WTC11 (cell line): ENCODE results near the gene CD163. TPM values are rescaled to one million over a fixed set of nuclear protein-coding genes. Genes with fewer than 3 reads are reported as not detected.

Experiments
- ATAC-seq: fragments of 200-7000 bp; cut with Tn5 transposase; 2 replicates; pipeline ENCODE4 v1.10.0; 2021; ENCODE audit warnings: mild to moderate bottlenecking, moderate library complexity
- Bru-seq: library from RNA; stranded (reverse); fragments of 400-500 nt; gene quantifications from one replicate; lab custom pipeline; 2021; lab: Mats Ljungman, UMichigan
- CTCF ChIA-PET: fragments of 300-600 bp; sonication (Branson Sonifier 250); formaldehyde crosslinking; loops from one replicate; lab custom pipeline; 2021; ENCODE audit warnings: antibody characterized with exemption; lab: Charles Lee
- POLR2A ChIA-PET: fragments of 350-600 bp; sonication (Branson Sonifier 250); formaldehyde crosslinking; loops from one replicate; lab custom pipeline; 2021; ENCODE audit warnings: antibody characterized with exemption; lab: Charles Lee
- DNase-seq: peaks from one replicate; pipeline ENCODE4 v3.0.0; 2021; ENCODE audit warnings: low spot score
- H3K27ac Mint-ChIP-seq: 2 replicates; pipeline ENCODE4 v1.8.0; 2021; ENCODE audit warnings: mixed read lengths
- H3K27me3 Mint-ChIP-seq: 2 replicates; pipeline ENCODE4 v1.8.0; 2021; ENCODE audit warnings: low read depth, mild to moderate bottlenecking, moderate library complexity, mixed read lengths
- H3K36me3 Mint-ChIP-seq: 2 replicates; pipeline ENCODE4 v1.8.0; 2021; ENCODE audit warnings: mixed read lengths
- H3K4me1 Mint-ChIP-seq: 2 replicates; pipeline ENCODE4 v1.8.0; 2022; ENCODE audit warnings: mixed read lengths
- H3K4me3 Mint-ChIP-seq: 2 replicates; pipeline ENCODE4 v1.8.0; 2021; ENCODE audit warnings: mild to moderate bottlenecking, moderate library complexity, mixed read lengths
- H3K9me3 Mint-ChIP-seq: 2 replicates; pipeline ENCODE4 v1.8.0; 2021; ENCODE audit warnings: mixed read lengths
- ATF1 ChIP-seq: sonication (generic); formaldehyde crosslinking; IDR thresholded peaks from 2 replicates; pipeline ENCODE4 v1.8.1; 2023; ENCODE audit warnings: mild to moderate bottlenecking, moderate library complexity, missing genetic modification reagents
- CREM ChIP-seq: sonication (generic); formaldehyde crosslinking; IDR thresholded peaks from 2 replicates; pipeline ENCODE4 v1.8.1; 2022; ENCODE audit warnings: mild to moderate bottlenecking, missing genetic modification reagents, moderate library complexity
- EMX1 ChIP-seq: fragments of 250-450 bp; sonication (Bioruptor Pico); IDR thresholded peaks from 2 replicates; pipeline ENCODE4 v1.8.0; 2021; ENCODE audit warnings: mild to moderate bottlenecking
- FOXK1 ChIP-seq: sonication (generic); formaldehyde crosslinking; IDR thresholded peaks from 2 replicates; pipeline ENCODE4 v1.8.0; 2022; ENCODE audit warnings: mild to moderate bottlenecking, moderate library complexity, missing genetic modification reagents
- GTF2I ChIP-seq: fragments of 250-450 bp; sonication (Bioruptor Pico); conservative IDR thresholded peaks from 2 replicates; pipeline ENCODE4 v1.4.0; 2021; ENCODE audit warnings: mild to moderate bottlenecking
- HMGA2 ChIP-seq: fragments of 250-450 bp; sonication (Bioruptor Pico); IDR thresholded peaks from 2 replicates; pipeline ENCODE4 v1.4.0; 2021; ENCODE audit warnings: mild to moderate bottlenecking, moderate library complexity
- IRF1 ChIP-seq: sonication (generic); formaldehyde crosslinking; IDR thresholded peaks from 2 replicates; pipeline ENCODE4 v1.8.0; 2023; ENCODE audit warnings: missing genetic modification reagents
- IRF2 ChIP-seq: sonication (generic); formaldehyde crosslinking; IDR thresholded peaks from 2 replicates; pipeline ENCODE4 v1.8.0; 2022; ENCODE audit warnings: low read depth, missing genetic modification reagents, borderline replicate concordance
- MAX ChIP-seq: sonication (generic); formaldehyde crosslinking; IDR thresholded peaks from 2 replicates; pipeline ENCODE4 v1.8.0; 2022; ENCODE audit warnings: mild to moderate bottlenecking, missing genetic modification reagents
- OVOL2 ChIP-seq: fragments of 250-450 bp; sonication (Bioruptor Pico); IDR thresholded peaks from 2 replicates; pipeline ENCODE4 v1.9.0; 2021; ENCODE audit warnings: mild to moderate bottlenecking, borderline replicate concordance
- PRRX2 ChIP-seq: fragments of 250-450 bp; sonication (Bioruptor Pico); IDR thresholded peaks from 2 replicates; pipeline ENCODE4 v1.8.0; 2021; ENCODE audit warnings: mild to moderate bottlenecking
- SMAD4 ChIP-seq: sonication (generic); formaldehyde crosslinking; IDR thresholded peaks from 2 replicates; pipeline ENCODE4 v1.8.0; 2022; ENCODE audit warnings: mild to moderate bottlenecking, missing genetic modification reagents
- SOX15 ChIP-seq: fragments of 250-450 bp; sonication (Bioruptor Pico); IDR thresholded peaks from 2 replicates; pipeline ENCODE4 v1.9.0; 2021; ENCODE audit warnings: mild to moderate bottlenecking
- STAT6 ChIP-seq: sonication (generic); formaldehyde crosslinking; conservative IDR thresholded peaks from 2 replicates; pipeline ENCODE4 v1.8.1; 2023; ENCODE audit warnings: mild to moderate bottlenecking, low read depth, missing genetic modification reagents, moderate library complexity
- ZBTB43 ChIP-seq: sonication (generic); formaldehyde crosslinking; IDR thresholded peaks from 2 replicates; pipeline ENCODE4 v1.8.1; 2023; ENCODE audit warnings: mild to moderate bottlenecking, missing genetic modification reagents
- ZNF121 ChIP-seq: sonication (generic); formaldehyde crosslinking; IDR thresholded peaks from 2 replicates; pipeline ENCODE4 v1.8.0; 2023; ENCODE audit warnings: missing genetic modification reagents
- ZNF263 ChIP-seq: sonication (generic); formaldehyde crosslinking; IDR thresholded peaks from 2 replicates; pipeline ENCODE4 v1.8.1; 2022; ENCODE audit warnings: low read depth, mild to moderate bottlenecking, moderate library complexity, missing genetic modification reagents
- ZNF317 ChIP-seq: sonication (generic); formaldehyde crosslinking; IDR thresholded peaks from 2 replicates; pipeline ENCODE4 v1.8.1; 2023; ENCODE audit warnings: low read depth, mild to moderate bottlenecking, moderate library complexity, missing genetic modification reagents, borderline replicate concordance
- ZNF671 ChIP-seq: fragments of 250-450 bp; sonication (Bioruptor Pico); IDR thresholded peaks from 2 replicates; pipeline ENCODE4 v1.8.0; 2021; ENCODE audit warnings: mild to moderate bottlenecking
- long read RNA-seq, 3 experiments: library from RNA in 1 of 3; library from capped mRNA in 1 of 3; library from polyadenylated mRNA in 1 of 3; unstranded in 2 of 3; stranded (forward) in 1 of 3; transcript quantifications; one replicate each; pipeline ENCODE4 v2.0.0, GENCODE V29; 2021
- total RNA-seq: library from RNA; stranded (reverse); gene quantifications from 3 replicates; pipeline ENCODE4 v1.2.3, GENCODE V29; 2021

Gene CD163
- total RNA-seq (0.77 to 1.1 TPM (median 0.96 TPM) in 3 replicates), Bru-seq, nascent RNA (not detected)
- long read RNA-seq, experiment 1, result 0 reads
- long read RNA-seq, experiment 2, result 0 reads
- long read RNA-seq, experiment 3, result 0 reads

GRCh38 chr12:7503686-7504415 is at the start of gene CD163:
Gene CD163, minus strand, starts transcription at chr12:7503777. Its CDS starts 87 bp downstream, at chr12:7503690.
- peaks cover 2% of the 10 kb centered on the region for H3K4me1 Mint-ChIP-seq
- no peak within 1 kb of the TSS for H3K27ac Mint-ChIP-seq
- H3K4me3 Mint-ChIP-seq, result no peak within 1 kb of the TSS
- peaks cover 2% of the 10 kb centered on the region for H3K36me3 Mint-ChIP-seq
- POLR2A ChIA-PET, result no interaction called here
- TF ChIP-seq IRF2 (CRISPR knock-in tag) (no peak), EMX1 (CRISPR knock-in tag) (no peak), ZNF121 (CRISPR knock-in tag) (no peak), IRF1 (CRISPR knock-in tag) (no peak), HMGA2 (no peak), SOX15 (CRISPR knock-in tag) (no peak), ZNF263 (CRISPR knock-in tag) (no peak), GTF2I (CRISPR knock-in tag) (no peak), ZNF671 (CRISPR knock-in tag) (no peak), ZBTB43 (CRISPR knock-in tag) (no peak), CREM (CRISPR knock-in tag) (no peak)
- peaks cover 14% of the 10 kb centered on the region for H3K9me3 Mint-ChIP-seq
- CTCF ChIA-PET, result no interaction called here
- no peak for DNase-seq
- H3K27me3 Mint-ChIP-seq, result no peaks in the 10 kb centered on the region; the same call in none of the 2 replicates
- no peak for ATAC-seq

- H3K27me3 Mint-ChIP-seq, result no peaks in the 10 kb centered on the region
- H3K4me1 Mint-ChIP-seq, result peaks cover 9% of the 10 kb centered on the region
These were observed 39.2 kb upstream of the CD163 start for GRCh38 chr12:7542813-7543212.

More at GRCh38 chr12:7542813-7543212, 39.2 kb upstream of the CD163 start:
- Mint-ChIP-seq H3K4me3 (no peak overlapping the region), H3K36me3 (no peaks in the 10 kb centered on the region), H3K9me3 (peaks cover 13% of the 10 kb centered on the region), H3K27ac (no peak overlapping the region)
- DNase-seq (no peak), ATAC-seq (no peak)
- ChIA-PET CTCF (no interaction called here), POLR2A (interaction anchor here (0.6 kb wide), 1 partner anchor 111 kb away, joined by 4 read pairs; no protein-coding TSS in a partner anchor)
- TF ChIP-seq OVOL2 (CRISPR knock-in tag) (no peak), ZNF263 (CRISPR knock-in tag) (no peak), PRRX2 (no peak), FOXK1 (CRISPR knock-in tag) (no peak), SMAD4 (CRISPR knock-in tag) (no peak), ZNF317 (CRISPR knock-in tag) (no peak), MAX (CRISPR knock-in tag) (no peak), STAT6 (CRISPR knock-in tag) (no peak), ATF1 (CRISPR knock-in tag) (no peak)
